Activated naive CD4-positive, alpha-beta T cell (primary cell): ENCODE results near the gene ONECUT3.

Experiments used
- DNase-seq, 4 experiments: peaks; one replicate each; lab custom pipeline; 2025; lab: John Stamatoyannopoulos, UW

Gene ONECUT3

DNA sequence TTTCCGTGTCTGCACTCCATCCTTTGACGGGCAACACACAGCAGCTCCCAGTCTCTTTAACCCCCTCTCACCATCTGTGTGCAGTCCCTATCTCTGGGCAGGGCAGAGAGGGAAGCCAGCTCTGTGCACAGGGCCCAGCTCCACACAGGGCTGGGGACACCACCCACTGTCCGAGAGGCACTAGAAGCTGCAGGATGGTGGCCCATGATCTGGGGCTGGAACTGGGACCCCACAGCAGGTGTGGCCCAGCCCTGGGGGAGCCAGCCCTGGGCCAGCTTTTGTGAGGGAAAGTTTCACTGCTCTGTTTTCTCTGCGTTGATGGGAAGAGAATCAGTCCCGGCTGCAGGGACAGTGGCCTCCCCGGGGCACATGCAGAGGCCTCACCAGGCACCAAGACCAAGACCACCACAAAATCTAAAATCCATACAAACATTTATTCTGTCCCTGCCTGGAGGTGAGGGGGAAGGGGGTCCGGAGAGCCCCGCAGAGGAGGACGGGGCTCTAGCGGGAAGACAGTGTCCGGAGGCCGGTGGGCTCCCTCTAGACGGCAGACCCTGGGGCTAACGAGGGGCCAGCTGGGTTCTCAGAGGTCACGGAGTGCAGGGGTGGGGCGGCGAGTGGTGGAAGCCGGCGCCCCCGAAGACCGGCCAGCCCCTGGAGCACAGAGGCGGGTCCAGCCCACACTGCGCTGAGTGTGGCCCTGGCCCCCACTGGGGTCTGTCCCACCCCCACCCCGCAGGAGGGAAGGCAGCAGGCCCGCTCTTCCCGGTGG lies 61.7 kb downstream of the ONECUT3 start:
- DNase-seq, result no peak

GRCh38 chr19:1815605-1816529 lies 62.6 kb downstream of the ONECUT3 start:
- no peak for DNase-seq

DNA sequence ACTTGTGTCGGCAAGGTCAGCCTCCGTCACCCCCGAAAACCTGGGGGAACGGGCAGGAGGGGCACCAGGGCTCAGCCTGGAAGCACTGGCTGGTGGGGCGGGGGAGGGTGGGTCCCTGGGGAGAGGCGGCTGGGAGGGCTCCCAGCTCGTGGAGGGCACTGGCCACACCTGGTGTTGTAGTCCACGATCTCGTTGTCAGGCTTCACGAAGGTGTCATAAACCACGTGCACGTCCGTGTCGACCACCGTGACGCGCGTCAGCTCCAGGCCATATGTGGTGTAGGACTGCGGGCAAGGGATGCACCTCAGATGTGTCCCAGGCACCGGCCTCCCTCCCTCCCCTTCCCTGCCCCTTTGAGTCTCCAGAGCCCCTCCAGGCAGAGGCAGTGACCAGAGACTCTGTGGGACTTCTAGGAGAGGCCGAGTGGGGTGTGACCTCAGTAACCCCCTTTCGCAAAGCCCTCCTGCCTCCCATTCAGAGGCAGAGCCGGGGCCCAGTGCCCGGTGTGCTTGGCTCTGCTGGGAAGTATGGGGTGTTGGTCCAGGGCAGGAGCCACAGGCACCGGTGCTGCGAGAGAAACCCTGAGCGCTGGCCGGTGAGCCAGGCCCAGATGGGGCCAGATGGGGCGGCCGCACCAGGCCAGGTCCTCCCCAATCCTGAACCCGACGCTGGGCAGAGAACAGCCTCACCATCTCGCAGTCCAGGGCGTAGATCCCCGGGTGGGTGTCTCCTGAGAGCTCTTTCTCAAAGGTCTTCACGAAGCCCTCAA lies 63.4 kb downstream of the ONECUT3 start:
- no peak for DNase-seq

GRCh38 chr19:1817553-1818179 lies 64.4 kb downstream of the ONECUT3 start:
- DNase-seq, result no peak

GRCh38 chr19:1818549-1819195 lies 65.4 kb downstream of the ONECUT3 start:
- DNase-seq, result no peak

DNA sequence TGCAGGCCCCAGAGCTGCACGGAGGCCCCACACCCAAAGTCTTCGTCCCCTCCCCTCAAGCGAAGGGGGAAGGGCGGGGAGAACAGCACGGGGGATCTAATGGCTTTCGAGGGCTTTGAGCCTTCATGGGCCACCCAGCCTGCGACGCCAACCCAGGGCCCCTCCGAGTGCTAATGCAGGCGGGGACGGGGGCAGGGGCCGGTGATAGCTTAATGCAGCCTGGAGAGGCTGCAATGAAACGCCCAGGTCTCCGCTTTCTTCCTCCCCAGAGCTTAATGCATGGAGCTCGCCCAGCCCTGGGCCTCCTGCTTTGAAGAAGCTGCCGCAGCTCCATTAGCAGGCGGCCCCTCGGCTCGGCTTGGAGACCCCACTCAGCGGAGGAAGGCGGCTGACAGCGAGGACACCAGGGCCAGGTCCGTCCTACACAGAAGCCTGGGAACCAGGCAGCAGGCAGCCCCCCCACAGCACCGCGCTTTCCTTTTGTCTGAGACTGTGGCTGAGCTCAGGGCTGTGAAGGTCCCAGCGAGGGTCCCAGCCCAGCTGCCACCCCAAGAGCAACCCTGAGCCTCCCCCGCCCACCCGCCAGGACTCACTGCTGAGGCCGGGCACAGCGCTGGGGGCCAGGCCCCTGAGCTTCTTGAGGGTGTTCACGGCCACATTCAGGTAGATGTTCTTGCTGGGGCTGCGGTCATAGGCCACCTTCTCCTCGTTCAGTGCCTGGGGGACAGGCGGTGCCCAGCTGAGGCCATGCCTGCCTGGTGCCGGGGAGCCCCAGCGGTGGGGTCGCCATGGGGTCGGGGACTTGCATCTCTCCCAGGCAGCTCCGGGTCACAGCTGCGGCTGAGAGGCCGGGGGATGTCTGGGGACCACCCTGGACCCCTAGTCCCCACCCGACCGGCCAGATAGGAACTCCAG lies 66.3 kb downstream of the ONECUT3 start:
- no peak for DNase-seq

DNA sequence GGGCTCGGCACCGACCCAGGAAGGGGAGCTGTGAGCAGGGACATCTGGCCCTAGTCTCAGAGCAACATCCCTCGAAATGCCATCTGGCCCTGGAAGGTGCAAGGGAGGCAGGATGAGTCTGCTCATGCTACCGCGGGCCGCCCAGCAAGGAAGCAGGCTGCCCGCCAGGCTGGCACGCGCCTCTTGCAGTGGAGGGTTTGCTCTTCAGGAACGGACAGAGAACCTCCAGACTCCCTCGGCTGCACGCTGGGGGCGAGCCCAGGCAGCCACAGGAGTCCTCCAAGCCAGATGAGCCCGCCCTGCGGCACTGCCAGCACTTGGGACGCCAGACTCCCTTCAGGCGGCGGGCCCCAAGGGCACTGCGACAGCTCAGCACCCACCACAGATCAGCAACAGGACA lies 68.9 kb downstream of the ONECUT3 start:
- DNase-seq, result no peak

- no peak for DNase-seq
These were observed 69.7 kb downstream of the ONECUT3 start for GRCh38 chr19:1823020-1823419.

DNA sequence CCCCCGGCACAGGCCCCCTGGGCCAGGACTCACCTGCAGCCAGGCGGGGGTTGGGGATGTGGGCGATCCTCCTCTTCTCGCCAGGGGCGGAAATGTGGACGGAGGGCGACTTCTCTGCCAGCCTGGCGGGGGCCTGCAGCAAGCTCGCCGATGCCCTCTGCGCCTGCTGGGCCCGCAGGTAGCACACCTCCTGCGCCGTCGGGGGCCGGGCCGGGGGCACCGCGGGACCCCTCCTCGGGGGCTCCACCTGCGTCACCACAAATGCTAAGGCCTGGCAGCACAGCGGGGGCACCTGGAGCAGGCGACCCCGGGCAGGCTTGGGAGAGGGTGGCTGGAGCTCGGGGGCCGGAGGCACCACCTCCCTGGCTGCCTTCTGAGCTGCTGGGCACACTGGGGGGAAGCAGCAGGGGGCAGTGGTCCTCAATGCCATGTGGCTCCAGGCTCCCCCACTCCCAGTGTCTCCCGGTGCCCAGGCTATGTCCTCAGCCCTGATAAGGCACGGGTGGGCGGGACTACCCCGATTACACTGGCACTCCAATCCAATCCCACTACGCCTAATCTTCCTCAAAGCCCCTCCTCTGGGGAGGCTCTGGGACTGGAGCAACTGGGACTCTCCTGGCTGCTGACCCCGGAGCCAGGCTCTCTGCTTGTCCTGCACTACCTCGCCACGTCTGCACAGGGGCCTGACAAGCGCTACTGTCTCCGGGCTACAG lies 70.4 kb downstream of the ONECUT3 start:
- DNase-seq, result no peak

DNA sequence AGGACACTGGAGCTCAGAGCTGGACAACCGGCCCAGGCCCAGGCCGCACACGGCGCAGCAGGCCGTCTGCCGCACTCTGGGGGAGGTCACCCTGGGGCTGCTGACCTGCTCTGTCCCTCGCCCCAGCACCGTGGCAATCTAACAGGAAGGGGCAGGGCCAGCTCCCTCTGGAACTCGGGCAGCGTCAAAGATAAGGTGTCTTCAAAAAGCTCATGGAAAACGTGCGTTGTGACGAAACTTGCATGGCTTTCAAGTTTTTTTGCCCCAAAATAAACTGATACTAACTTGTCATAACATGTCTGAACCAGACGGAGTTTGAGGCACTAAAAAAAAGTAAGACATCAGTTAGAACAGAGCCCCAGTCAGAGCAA lies 70.9 kb downstream of the ONECUT3 start:
- no peak for DNase-seq

GRCh38 chr19:1825909-1826556 lies 72.7 kb downstream of the ONECUT3 start:
- DNase-seq, result peak; percentile 49 to 72 (median 65)

DNA sequence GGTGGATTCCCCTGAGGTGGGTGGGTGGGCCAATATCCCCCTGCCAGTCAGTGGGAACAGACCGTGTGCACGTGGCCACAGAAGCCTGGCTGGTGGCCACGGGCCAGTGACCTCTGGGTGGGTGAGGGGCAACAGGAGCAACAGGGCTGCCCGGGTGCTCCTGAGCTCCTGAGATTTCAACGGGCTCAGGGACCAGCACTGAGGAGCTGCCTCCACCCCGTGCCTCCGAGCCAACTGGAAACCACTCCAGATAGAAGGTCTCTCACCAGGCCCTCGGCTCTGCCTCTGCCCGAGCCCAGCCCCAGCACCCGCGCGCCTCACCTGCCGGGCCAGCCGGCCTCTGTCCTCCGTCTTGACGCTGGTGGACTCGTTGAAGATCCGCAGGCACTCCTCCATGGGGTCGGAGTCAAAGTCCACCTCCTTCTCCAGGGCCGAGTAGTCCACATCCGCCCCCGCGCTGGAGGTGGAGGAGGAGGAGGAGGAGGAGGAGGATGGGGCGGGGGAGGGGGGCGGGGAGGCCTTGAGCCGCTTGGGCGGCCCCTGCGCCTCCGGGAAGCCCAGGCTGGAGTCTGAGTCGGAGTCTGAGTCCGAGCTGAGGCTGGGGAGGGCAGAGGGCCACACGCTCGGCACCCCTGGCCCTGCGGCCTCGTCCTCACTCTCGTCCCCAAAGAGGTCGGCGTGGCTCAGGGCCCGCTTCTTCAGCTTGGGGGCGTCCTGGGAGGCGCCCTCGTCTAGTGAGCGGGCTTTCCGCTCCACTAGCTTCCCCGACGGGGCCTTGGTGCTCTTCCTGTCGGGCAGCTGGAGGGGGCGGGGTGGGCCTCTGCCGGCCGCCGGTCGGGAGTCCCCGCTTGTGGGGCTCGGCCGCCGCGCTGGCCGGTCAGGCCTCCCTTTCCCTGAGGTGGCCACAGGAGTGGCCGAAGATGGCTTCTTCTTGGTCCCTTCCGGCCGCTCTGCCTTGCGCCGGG lies 73.5 kb downstream of the ONECUT3 start:
- no peak for DNase-seq

- no peak for DNase-seq
These were observed 74.4 kb downstream of the ONECUT3 start for GRCh38 chr19:1827566-1828278.

DNA sequence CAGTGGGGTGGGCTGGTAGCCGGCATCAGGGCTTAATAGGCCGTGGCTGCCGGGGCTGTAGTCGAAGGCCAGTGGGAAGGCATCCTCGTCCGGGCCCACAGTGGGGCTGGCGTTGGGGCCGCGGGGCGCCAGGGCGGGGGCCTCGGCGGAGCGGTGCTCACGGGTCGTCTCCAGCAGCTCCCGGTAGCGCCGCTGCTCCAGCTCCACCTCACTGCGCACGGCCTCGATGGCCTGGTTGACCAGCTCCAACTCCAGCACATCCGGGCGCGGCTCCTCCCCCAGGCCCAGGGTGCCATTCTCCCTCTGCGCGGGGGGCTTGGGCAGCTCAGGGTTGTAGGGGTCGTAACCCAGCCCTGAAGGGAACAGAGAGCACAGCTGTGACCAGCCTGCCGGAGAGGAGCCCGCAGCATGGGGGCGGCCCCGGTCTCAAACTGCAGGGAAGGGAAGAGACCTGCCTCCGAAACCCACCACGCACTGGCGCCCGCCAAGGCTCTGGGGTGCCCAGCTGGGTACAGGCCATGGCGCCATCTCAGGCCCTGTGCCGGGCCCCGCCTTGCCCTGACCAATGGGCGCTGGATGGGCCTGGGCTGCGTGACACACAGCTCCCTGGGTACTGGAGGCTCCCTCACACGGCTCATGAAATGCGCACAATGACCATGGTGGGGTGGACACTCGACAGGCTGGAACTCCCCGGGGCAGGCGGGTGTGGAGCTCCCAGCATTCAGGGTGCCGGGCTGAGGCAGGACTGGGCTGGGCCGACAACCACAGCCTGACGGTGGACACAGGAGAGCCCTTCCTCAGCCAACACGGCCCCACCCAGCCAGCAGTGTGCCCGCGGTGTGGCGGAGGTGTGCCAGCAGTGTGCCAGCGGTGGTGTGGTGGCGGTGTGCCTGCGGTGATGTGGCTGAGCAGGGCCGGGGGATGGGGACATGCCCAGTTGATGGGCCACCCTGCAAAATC lies 75.3 kb downstream of the ONECUT3 start:
- no peak for DNase-seq

DNA sequence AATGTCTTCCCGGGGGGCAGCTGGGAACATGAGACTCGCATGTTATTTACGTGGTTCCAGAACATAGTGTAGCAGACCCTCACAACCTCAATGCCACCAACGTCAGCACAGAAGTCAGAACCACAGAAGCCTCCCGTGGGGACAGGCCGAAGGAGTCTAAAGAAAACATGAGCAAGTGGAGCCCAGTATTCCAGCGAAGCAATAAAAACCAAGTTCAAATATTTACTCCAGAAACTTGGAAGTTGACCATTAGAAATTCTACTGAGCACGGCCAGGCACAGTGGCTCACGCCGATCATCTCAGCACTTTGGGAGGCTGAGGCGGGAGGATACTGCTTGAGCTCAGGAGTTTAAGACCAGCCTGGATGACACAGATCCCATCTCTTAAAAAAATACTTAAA lies 76.7 kb downstream of the ONECUT3 start:
- DNase-seq, result no peak

GRCh38 chr19:1830568-1830967 lies 77.3 kb downstream of the ONECUT3 start:
- no peak for DNase-seq
